ENCODE measurements around the gene TM2D3. TPM values are rescaled to one million over a fixed set of nuclear protein-coding genes. Genes with fewer than 3 reads are reported as not detected.
A peak's percentile ranks its signal among the peaks of the same experiment; 100 is the strongest.

Gene TM2D3
- total RNA-seq, 4 donors from 2014 or later: 35.5 to 50.5 (median 40.5) TPM

GRCh38 chr15:101617390-101617965, 34.7 kb downstream of the TM2D3 start:
- Histone ChIP-seq H3K36me3 (no peaks in the 10 kb centered on the region), H3K27ac (replicated peaks in 1 of 4) (no peak overlapping the region), H3K27me3 (no peaks in the 10 kb centered on the region), H3K4me3 (no peak overlapping the region), H3K4me1 (peaks cover 41 to 65% (median 54%) of the 10 kb centered on the region in 4 donors), H3K9me3 (no peaks in the 10 kb centered on the region)
- TF ChIP-seq EP300 (IDR thresholded peaks at IDR 0.05) (no peak), POLR2A (IDR thresholded peaks at IDR 0.05; ENCODE audit: low read depth) (no peak), POLR2AphosphoS5 (IDR thresholded peaks at IDR 0.05) (no peak)
- TF ChIP-seq, protein P1, sequence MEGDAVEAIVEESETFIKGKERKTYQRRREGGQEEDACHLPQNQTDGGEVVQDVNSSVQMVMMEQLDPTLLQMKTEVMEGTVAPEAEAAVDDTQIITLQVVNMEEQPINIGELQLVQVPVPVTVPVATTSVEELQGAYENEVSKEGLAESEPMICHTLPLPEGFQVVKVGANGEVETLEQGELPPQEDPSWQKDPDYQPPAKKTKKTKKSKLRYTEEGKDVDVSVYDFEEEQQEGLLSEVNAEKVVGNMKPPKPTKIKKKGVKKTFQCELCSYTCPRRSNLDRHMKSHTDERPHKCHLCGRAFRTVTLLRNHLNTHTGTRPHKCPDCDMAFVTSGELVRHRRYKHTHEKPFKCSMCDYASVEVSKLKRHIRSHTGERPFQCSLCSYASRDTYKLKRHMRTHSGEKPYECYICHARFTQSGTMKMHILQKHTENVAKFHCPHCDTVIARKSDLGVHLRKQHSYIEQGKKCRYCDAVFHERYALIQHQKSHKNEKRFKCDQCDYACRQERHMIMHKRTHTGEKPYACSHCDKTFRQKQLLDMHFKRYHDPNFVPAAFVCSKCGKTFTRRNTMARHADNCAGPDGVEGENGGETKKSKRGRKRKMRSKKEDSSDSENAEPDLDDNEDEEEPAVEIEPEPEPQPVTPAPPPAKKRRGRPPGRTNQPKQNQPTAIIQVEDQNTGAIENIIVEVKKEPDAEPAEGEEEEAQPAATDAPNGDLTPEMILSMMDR (IDR thresholded peaks at IDR 0.05): no peak
- WGBS: 82% methylated on average over 17 of the region's 17 CpGs
- DNase-seq (ENCODE audit: extremely low spot score): no peak
- intact Hi-C loops (cut with DNase I): no loop called here

- Histone ChIP-seq H3K9me3 (no peaks in the 10 kb centered on the region), H3K4me3 (peak overlapping the region in 3 of 4 donors; percentile 18 to 35 (median 23)), H3K27ac (replicated peaks in 1 of 4) (peak overlapping the region in 2 of 4 donors; percentile 24 to 52), H3K4me1 (peaks cover 44 to 60% (median 54%) of the 10 kb centered on the region in 4 donors), H3K36me3 (no peaks in the 10 kb centered on the region), H3K27me3 (no peaks in the 10 kb centered on the region)
- WGBS: 48% methylated on average over 17 of the region's 25 CpGs
- intact Hi-C loops (cut with DNase I): no loop called here
- no peak for DNase-seq (ENCODE audit: extremely low spot score)
- TF ChIP-seq POLR2A (IDR thresholded peaks at IDR 0.05; ENCODE audit: low read depth) (no peak), POLR2AphosphoS5 (IDR thresholded peaks at IDR 0.05) (no peak), EP300 (IDR thresholded peaks at IDR 0.05) (no peak)
- TF ChIP-seq, protein P1 (IDR thresholded peaks at IDR 0.05): no peak
Observed at GRCh38 chr15:101615986-101616848, 36.0 kb downstream of the TM2D3 start.

DNA sequence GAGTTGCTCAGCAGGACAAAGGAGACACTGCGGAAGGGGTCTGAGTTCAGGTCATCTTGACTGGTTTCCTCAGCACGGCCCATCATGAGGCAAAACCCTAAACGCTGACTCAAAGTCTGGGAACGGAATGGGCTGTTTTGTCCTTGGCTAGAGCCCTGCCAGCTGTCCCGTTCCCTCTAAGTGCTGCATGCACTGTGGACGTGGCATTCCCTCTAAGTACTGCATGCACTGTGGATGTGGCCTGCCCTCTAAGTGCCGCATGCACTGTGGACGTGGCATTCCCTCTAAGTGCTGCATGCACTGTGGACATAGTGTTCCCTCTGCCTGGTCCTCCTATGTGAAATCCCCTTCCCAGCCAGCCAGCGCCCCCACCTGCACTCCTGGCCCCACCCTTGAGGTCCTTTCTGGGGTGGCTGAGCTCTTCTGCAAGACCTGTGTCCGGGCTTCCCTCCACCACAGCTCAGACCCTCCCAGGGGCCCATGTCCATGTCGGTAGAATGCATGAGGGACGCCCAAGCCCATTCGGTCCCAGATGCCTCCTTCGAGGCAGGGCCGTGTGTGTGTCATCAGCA, 36.7 kb downstream of the TM2D3 start:
- Histone ChIP-seq H3K36me3 (no peaks in the 10 kb centered on the region), H3K27me3 (no peaks in the 10 kb centered on the region), H3K9me3 (no peaks in the 10 kb centered on the region), H3K4me3 (peak overlapping the region in 3 of 4 donors; percentile 18 to 35 (median 23)), H3K4me1 (peaks cover 42 to 54% (median 48%) of the 10 kb centered on the region in 4 donors), H3K27ac (replicated peaks in 1 of 4) (peak overlapping the region in 2 of 4 donors; percentile 52 to 68)
- no peak for DNase-seq (ENCODE audit: extremely low spot score)
- no peak for TF ChIP-seq POLR2AphosphoS5 (IDR thresholded peaks at IDR 0.05)
- TF ChIP-seq, protein P1 (IDR thresholded peaks at IDR 0.05): no peak
- no peak for TF ChIP-seq POLR2A (IDR thresholded peaks at IDR 0.05; ENCODE audit: low read depth)
- TF ChIP-seq EP300 (IDR thresholded peaks at IDR 0.05): no peak
- intact Hi-C loops (cut with DNase I): no loop called here
- WGBS: 48% methylated on average over 11 of the region's 15 CpGs

GRCh38 chr15:101614761-101615160, 37.4 kb downstream of the TM2D3 start:
- TF ChIP-seq EP300 (IDR thresholded peaks at IDR 0.05) (no peak), POLR2AphosphoS5 (IDR thresholded peaks at IDR 0.05) (no peak), POLR2A (IDR thresholded peaks at IDR 0.05; ENCODE audit: low read depth) (no peak)
- TF ChIP-seq, protein P1 (IDR thresholded peaks at IDR 0.05): no peak
- Histone ChIP-seq H3K27me3 (no peaks in the 10 kb centered on the region), H3K9me3 (no peaks in the 10 kb centered on the region), H3K27ac (replicated peaks in 1 of 4) (peak overlapping the region in 2 of 4 donors; percentile 68 to 74), H3K4me1 (peaks cover 38 to 48% (median 43%) of the 10 kb centered on the region in 4 donors), H3K4me3 (no peak overlapping the region), H3K36me3 (no peaks in the 10 kb centered on the region)
- 87% methylated on average over 11 of the region's 11 CpGs for WGBS
- intact Hi-C loops (cut with DNase I): no loop called here
- no peak for DNase-seq (ENCODE audit: extremely low spot score)

Measured in esophagus muscularis mucosa (tissue), 4 donors.